ENCODE measurements around the gene THRB. TPM values are rescaled to one million over a fixed set of nuclear protein-coding genes. Genes with fewer than 3 reads are reported as not detected.

Gene THRB
- total and polyA plus RNA-seq, 10 donors, result 1.00 to 26.6 (median 16.2) TPM

GRCh38 chr3:24258260-24258659 is 236.4 kb downstream of the THRB start:
- no peaks in the 10 kb centered on the region for H3K4me1 ChIP-seq
- H3K36me3 ChIP-seq, result no peaks in the 10 kb centered on the region
- DNase-seq, result no peak
- WGBS, 5 donors, result 90 to 99% (median 94%) methylated on average over 5 of the region's 5 CpGs
- TF ChIP-seq POLR2A (IDR thresholded peaks at IDR 0.05), result no peak
- H3K4me3 ChIP-seq, result no peak overlapping the region
- no peaks in the 10 kb centered on the region for H3K27me3 ChIP-seq (replicated peaks in 1 of 7)
- no peak overlapping the region for H3K27ac ChIP-seq
- H3K9me3 ChIP-seq, result no peaks in the 10 kb centered on the region
- intact Hi-C loops (cut with DNase I; ENCODE audit: low total_unique reads), result no loop called here

- Histone ChIP-seq H3K27me3 (replicated peaks in 1 of 7) (no peaks in the 10 kb centered on the region), H3K9me3 (no peaks in the 10 kb centered on the region), H3K27ac (no peak overlapping the region), H3K4me3 (no peak overlapping the region), H3K36me3 (no peaks in the 10 kb centered on the region), H3K4me1 (no peaks in the 10 kb centered on the region)
- no peak for TF ChIP-seq POLR2AphosphoS5 (IDR thresholded peaks at IDR 0.05)
- TF ChIP-seq POLR2A (IDR thresholded peaks at IDR 0.05), result no peak
- TF ChIP-seq CTCF (IDR thresholded peaks at IDR 0.05 in 8 of 11, conservative IDR thresholded peaks at IDR 0.05 in 3 of 11), result no peak
- DNase-seq, result no peak
- 86 to 99% (median 92%) methylated on average over 2 of the region's 2 CpGs for WGBS, 5 donors
- intact Hi-C loops (cut with DNase I; ENCODE audit: low total_unique reads), result no loop called here
These were observed 239.2 kb downstream of the THRB start for GRCh38 chr3:24255414-24255813.

GRCh38 chr3:24254649-24255048 is 240.0 kb downstream of the THRB start:
- Histone ChIP-seq H3K27ac (no peak overlapping the region), H3K36me3 (no peaks in the 10 kb centered on the region), H3K4me3 (no peak overlapping the region), H3K4me1 (no peaks in the 10 kb centered on the region), H3K27me3 (replicated peaks in 1 of 7) (no peaks in the 10 kb centered on the region), H3K9me3 (no peaks in the 10 kb centered on the region)
- DNase-seq, result no peak
- intact Hi-C loops (cut with DNase I; ENCODE audit: low total_unique reads), result no loop called here
- 77 to 93% (median 87%) methylated on average over 1 of the region's 1 CpG for WGBS, 5 donors
- no peak for TF ChIP-seq POLR2A (IDR thresholded peaks at IDR 0.05)
- TF ChIP-seq CTCF (IDR thresholded peaks at IDR 0.05 in 8 of 11, conservative IDR thresholded peaks at IDR 0.05 in 3 of 11), result no peak
- no peak for TF ChIP-seq POLR2AphosphoS5 (IDR thresholded peaks at IDR 0.05)

GRCh38 chr3:24253336-24253735 is 241.3 kb downstream of the THRB start:
- no peak overlapping the region for H3K4me3 ChIP-seq
- no peaks in the 10 kb centered on the region for H3K9me3 ChIP-seq
- TF ChIP-seq POLR2AphosphoS5 (IDR thresholded peaks at IDR 0.05), result no peak
- no peak for TF ChIP-seq CTCF (IDR thresholded peaks at IDR 0.05 in 8 of 11, conservative IDR thresholded peaks at IDR 0.05 in 3 of 11)
- no peak for TF ChIP-seq POLR2A (IDR thresholded peaks at IDR 0.05)
- no peak for DNase-seq
- H3K36me3 ChIP-seq, result no peaks in the 10 kb centered on the region
- 67 to 87% (median 73%) methylated on average over 1 of the region's 1 CpG for WGBS, 5 donors
- no peaks in the 10 kb centered on the region for H3K27me3 ChIP-seq (replicated peaks in 1 of 7)
- H3K27ac ChIP-seq, result no peak overlapping the region
- no peaks in the 10 kb centered on the region for H3K4me1 ChIP-seq
- intact Hi-C loops (cut with DNase I; ENCODE audit: low total_unique reads), result no loop called here

GRCh38 chr3:24249523-24249922 is 245.1 kb downstream of the THRB start:
- Histone ChIP-seq H3K27me3 (replicated peaks in 1 of 7) (no peaks in the 10 kb centered on the region), H3K36me3 (no peaks in the 10 kb centered on the region), H3K4me1 (no peaks in the 10 kb centered on the region), H3K9me3 (no peaks in the 10 kb centered on the region), H3K27ac (no peak overlapping the region), H3K4me3 (no peak overlapping the region)
- DNase-seq, result no peak
- WGBS, 5 donors, result 89 to 100% (median 97%) methylated on average over 1 of the region's 1 CpG
- TF ChIP-seq POLR2AphosphoS5 (IDR thresholded peaks at IDR 0.05), result no peak
- no peak for TF ChIP-seq POLR2A (IDR thresholded peaks at IDR 0.05)
- TF ChIP-seq CTCF (IDR thresholded peaks at IDR 0.05 in 8 of 11, conservative IDR thresholded peaks at IDR 0.05 in 3 of 11), result no peak
- intact Hi-C loops (cut with DNase I; ENCODE audit: low total_unique reads), result loop anchor here (10.0 kb wide), 1 partner anchor 435 kb away; no protein-coding TSS in a partner anchor
